GM19467 (cell line): ENCODE data around the gene MYRF.
A peak's percentile ranks its signal among the peaks of the same experiment; 100 is the strongest.

Experiments
- ATAC-seq: cut with Tn5 transposase; IDR thresholded peaks from one replicate; pipeline ENCODE4 v1.9.1; 2021; ENCODE audit warnings: mild to moderate bottlenecking, moderate library complexity; ENCODE audit not compliant: unreplicated experiment

The MYRF gene

DNA sequence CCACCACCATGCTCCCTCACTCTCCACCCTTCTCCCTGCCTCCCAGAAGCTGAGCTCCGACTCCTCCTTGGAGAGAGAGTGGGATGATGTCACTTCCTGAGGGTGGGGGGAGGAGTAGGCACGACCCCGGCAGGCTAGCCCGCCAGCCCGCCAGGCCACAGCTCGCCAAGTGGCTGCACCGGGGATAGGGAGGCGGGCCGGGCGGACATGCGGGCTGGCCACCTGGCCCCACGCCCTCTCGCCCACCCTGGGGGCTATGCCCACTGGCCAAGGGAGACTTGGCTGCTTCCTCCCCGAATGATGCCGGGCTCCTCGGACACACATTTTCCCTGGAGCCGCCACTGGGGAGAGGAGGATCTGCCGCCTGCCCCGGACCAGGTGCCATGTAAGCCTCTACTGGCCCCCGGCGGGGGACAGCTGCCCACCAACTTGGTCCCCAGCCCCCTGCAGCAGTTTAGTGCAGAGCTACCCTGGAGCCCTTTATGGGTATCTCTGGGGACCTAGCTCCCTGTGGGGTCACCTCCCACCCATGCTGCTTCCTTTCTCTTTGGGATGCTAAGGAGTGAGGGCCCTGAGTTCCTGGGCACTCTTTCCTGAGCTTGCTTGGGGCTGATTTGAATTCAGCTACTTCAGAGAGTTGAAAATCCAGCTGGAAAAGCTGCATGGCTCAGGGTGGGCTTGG is 33.7 kb upstream of the MYRF start:
- no peak for ATAC-seq

DNA sequence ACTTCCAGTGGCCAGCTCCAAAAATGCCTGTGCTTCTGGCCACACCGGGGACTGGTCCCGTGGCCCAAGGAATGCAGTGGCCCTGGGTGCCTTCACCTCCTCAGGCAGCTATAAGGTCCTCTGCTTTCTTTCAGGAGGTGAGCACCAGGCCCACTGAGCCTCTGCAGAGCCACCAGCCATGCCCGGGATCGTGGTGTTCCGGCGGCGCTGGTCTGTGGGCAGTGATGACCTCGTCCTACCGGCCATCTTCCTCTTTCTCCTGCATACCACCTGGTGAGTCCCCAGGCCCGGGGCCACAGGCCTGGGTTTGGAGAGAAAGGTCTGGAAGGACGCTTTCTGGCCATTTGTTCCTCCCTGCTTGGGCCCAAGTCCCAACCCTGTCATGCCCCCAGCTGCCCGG is 32.5 kb upstream of the MYRF start:
- no peak for ATAC-seq

GRCh38 chr11:61720597-61720996 is 31.8 kb upstream of the MYRF start:
- ATAC-seq, result no peak

DNA sequence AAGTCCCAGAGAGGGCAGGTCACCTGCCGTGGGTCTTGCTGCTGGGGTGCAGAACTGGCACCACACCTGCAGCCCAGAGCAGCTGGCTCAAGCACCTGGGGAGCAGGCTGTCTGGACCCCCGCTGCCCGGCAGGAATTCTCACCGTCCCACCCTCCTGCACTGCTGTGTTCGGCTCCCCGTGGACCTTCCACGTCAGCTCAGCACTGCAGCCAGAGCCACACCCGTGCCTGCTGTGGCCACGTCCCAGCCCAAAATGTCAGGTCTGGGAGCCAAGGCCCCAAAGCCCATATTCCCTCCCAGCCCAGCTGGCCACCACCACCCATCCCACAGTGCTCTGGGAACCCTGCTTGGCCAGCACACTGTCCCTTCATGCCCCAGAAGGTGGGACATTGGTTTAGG is 28.0 kb upstream of the MYRF start:
- ATAC-seq, result no peak

GRCh38 chr11:61725781-61726231 is 26.6 kb upstream of the MYRF start:
- ATAC-seq, result no peak

- no peak for ATAC-seq
These were observed 25.7 kb upstream of the MYRF start for GRCh38 chr11:61726775-61727174.

- no peak for ATAC-seq
These were observed 25.0 kb upstream of the MYRF start for GRCh38 chr11:61727401-61727811.

DNA sequence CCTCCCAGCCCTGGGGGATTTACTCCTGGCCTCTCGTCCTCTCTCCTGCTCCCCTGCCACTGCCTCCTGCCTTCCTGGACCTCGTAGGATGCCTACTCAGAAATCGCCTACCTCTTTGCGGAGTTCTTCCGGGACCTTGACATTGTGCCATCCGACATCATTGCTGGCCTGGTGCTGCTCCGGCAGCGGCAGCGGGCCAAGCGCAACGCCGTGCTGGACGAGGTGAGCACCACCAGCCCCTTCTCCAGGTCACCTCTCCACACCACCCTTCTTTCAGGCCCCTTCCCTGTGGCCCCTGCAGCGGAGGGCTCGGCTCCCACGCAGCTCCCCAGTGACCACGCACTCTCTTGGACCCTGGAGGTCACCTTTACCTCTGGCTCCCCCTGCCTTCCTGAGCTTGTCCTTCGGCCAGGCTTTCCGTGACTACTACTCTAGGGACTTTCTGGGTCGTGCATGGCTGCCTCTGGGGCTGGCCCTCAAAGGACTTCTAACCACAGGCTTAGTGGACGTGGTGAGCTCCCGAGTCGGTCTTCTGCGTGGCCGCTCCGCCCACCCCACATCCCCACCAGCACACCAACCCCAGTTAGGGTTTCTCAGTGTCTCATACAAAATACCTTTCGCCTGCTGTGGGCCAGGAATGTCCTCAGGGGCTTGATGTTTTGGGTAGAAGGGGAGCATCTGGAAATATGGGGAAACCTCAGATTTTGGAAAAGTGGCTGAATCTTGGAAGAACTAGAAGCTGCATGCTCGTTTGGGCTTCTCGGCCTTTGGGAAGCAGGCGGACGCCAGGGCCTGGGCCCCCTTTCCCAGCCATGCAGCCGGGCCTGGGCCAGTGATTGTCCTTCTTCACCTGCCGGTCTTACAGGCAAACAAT is 24.1 kb upstream of the MYRF start:
- ATAC-seq, result no peak

GRCh38 chr11:61728940-61729219 is 23.6 kb upstream of the MYRF start:
- ATAC-seq, result no peak

GRCh38 chr11:61730240-61730994 is 22.0 kb upstream of the MYRF start:
- ATAC-seq, result no peak

GRCh38 chr11:61731211-61731951 is 21.1 kb upstream of the MYRF start:
- no peak for ATAC-seq

- ATAC-seq, result no peak
These were observed 20.3 kb upstream of the MYRF start for GRCh38 chr11:61731952-61732675.

DNA sequence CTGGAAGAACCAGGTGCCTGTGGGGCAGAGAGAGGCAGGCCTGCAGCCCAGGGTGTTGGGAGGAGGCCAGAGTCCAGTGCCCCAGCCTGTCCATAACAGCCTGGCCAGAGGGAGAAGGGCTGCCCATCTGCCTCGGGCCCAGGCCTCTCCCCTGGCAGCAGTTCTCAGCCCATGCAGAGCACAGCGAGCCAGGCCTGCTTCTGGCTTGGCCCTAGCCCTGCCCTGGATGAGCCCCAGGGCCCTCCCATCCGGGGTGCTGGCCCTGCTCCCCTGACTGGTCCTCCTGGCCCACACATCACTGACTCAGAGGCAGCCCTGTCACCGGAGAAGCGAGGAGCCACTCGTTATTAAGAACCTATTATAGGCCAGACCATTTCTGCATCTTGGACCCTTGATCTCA is 19.7 kb upstream of the MYRF start:
- no peak for ATAC-seq

GRCh38 chr11:61733120-61733978 is 19.1 kb upstream of the MYRF start:
- peak; percentile 65 for ATAC-seq

GRCh38 chr11:61734767-61735166 is 17.7 kb upstream of the MYRF start:
- no peak for ATAC-seq

GRCh38 chr11:61735391-61735790 is 17.0 kb upstream of the MYRF start:
- no peak for ATAC-seq

DNA sequence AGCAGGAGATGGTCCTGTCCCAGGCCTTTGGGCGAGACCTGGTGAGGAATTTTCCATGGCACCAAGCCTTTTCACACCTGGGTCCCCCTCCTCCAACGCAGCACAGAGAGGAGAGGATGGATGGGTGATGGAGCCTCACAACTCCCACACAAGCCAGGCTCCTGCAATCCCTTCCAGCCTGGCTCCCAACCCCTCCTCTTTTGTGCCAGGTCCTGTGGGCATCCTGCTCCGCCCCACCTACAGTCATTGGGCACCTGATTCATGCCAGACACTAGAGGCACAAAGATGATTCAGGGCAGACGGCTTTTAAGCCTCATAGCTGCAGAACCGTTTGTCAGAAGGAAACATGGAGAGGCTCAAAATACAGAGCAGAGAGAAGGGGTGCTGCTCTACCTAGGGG is 16.1 kb upstream of the MYRF start:
- ATAC-seq, result no peak

DNA sequence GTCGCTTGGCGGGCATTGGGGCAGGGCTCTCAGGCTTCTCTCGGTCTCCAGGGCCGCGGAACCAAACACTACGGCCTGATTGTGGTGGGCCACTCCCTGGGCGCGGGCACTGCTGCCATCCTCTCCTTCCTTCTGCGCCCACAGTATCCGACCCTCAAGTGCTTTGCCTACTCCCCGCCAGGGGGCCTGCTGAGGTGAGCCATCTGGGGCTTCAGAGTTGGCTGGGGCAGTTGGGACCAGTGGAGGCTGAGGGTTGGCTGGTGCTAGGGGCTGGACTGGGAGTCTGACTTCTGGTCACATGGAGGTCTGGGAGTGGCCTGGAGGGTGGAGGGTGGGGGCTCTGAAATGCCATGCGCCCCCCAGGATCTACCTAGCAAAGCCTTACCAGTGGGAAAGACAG is 15.3 kb upstream of the MYRF start:
- no peak for ATAC-seq

DNA sequence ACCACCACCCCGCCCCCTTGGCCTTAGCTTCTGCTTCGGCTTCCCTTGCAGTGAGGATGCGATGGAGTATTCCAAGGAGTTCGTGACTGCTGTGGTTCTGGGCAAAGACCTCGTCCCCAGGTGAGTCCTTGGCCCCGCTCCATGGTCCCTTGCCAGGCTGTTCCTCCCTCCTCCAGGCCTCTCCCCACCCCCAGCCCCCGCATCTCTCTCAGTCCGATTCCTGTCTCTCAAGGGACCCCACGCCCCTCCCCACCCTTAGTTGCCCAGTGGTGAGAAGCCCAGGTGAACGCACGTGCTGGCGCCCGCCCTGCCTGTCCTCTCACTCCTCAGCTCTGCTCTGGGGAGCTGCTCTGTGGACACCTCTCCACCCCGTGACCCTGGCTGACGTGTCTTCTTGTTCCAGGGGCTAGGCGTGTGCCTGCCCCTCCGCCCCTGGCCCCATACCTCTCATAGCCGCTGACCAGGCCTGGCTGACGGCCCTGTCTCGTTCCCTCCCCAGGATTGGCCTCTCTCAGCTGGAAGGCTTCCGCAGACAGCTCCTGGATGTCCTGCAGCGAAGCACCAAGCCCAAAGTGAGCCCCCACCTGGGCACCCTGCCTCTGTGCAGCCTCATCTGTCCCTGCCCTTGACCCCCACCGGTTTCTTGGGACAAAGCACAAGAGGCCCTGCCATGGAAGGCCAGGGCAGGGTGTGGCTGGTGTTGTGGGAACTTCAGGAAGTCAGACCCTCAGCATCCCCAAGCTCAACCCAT is 14.6 kb upstream of the MYRF start:
- ATAC-seq, result no peak
